ENCODE results near the gene MACROH2A1.
A peak's percentile ranks its signal among the peaks of the same experiment; 100 is the strongest.

Gene MACROH2A1

DNA sequence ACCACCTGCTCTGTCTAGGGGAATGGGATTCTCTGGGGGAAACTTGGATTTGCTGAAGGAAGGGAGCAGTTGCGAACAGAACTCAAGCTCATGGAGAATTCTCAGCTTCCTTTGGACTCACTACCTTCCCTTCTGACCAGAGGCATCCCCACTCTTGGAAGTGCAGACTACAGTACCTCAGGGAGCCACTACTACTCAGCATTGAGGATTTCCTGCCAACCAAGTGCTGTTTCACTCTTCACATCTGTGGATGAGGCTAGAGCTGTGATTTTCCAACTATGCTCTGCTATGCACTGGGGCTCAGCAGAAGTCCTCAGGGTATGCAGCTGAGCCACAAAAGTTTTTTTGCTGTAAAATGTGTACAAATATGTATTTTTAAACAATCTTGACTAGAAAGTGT is 43.9 kb downstream of the MACROH2A1 start:
- no peak for DNase-seq (ENCODE audit: low read depth)

DNA sequence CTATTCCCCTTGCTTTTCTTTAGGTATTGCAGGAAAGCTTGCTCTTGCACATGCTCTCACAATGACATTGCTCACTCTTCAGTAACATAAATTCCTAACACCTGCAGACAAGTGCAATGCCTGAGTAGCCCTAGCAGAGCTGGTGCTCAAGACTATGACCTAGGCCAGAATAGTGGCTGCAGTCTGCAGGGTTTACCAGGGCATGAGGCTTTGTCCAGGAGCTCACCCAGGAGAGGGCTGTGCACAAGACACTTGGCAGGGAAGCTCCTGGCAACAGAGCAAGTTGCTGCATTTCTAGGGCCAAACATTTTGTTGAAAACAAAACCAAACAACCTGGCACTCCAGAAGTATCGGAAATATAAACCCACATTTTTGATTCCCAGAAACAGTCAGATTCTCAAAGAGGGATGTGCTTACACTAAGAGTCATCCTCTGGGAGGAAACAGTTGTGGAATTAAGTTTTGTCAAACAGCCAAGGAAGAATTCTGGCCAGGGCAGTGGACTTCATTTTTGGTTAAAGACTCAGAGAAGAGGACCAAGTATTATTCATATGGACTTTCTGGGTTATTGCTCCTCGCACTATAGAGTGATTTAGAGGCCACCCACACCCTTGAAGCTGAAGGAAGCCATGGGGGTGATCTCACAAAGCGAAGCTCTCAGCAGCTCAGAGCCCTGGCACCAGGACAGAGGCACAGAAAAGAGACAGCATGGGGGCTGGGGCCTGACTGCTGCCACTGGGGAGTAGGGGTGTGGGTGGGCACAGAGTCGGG is 44.9 kb downstream of the MACROH2A1 start:
- peak; percentile 83 for DNase-seq (ENCODE audit: low read depth)

DNA sequence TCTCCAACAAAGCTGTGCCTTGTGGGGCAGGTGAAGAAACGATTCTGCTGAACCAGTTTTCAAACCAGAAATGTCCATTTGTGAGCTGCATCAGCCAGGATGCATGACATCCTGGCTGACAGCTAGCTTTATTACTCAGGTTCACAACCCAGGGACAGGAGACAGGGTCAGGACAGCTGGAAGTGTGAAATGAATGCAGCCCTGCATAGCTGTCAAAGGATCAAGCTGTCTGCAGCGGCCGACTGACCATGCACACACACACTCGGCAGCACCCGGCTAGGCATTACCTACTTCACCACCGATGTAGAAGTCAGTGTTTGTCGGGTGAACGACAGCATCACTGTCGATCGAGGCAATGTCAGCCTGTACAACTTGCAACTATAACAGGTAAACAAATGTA is 48.5 kb downstream of the MACROH2A1 start:
- no peak for DNase-seq (ENCODE audit: low read depth)

DNA sequence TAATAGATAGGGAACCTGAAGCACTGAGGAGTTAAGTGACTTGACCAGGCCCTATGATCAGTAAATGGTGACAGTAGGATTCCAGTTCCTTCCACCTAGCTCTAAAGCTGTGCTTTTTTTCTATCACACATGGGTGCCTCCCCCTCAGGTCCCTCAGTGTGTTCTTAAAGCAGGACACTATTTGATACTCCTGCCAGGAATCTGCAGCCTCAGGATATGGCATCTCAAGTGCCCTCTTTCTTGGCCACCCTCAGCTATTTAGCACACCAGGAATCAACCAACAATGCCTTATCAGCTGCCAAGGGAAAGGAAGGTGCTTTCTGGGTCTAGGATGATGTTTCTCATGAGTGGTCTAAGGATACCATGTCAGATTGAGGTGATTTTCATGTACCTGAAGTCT is 49.1 kb downstream of the MACROH2A1 start:
- DNase-seq (ENCODE audit: low read depth), result no peak

DNA sequence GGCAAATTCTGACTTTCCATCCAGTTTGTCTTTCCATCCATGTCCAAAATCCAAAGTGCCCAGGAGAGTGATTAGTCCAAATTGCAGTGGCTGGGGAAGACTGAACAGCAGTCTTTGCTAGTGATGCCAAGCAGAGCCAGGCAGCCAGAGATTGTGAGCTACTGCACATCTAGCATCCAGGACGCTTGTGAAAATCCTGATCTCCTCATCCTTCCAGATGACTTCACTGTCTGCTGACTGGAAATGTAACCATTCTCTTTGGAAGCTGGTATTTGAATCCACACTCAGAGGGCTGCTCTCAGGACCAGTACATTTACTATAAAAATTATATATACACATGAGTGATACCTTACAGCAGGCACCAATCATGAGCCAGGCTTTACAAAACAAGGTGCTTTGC is 49.6 kb downstream of the MACROH2A1 start:
- no peak for DNase-seq (ENCODE audit: low read depth)

DNA sequence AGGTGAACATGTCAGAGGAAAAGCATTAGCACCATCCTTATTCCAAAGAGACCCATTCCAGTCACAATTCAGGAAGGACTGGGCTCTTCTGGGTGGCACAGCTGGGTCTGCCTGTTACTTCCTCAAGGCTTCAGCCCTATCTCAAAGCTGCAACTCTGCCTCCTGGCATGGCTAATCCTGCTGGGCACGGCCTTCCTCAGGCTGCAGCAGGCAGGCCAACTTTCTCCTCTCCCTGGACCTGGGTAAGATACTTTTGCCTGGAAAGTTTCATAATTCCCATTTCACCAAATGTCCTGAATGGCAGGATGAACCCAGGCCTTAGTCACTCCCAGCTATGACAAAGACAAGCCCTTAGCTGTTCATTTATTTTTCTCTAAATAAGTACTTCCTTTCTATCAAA is 50.1 kb downstream of the MACROH2A1 start:
- no peak for DNase-seq (ENCODE audit: low read depth)

DNA sequence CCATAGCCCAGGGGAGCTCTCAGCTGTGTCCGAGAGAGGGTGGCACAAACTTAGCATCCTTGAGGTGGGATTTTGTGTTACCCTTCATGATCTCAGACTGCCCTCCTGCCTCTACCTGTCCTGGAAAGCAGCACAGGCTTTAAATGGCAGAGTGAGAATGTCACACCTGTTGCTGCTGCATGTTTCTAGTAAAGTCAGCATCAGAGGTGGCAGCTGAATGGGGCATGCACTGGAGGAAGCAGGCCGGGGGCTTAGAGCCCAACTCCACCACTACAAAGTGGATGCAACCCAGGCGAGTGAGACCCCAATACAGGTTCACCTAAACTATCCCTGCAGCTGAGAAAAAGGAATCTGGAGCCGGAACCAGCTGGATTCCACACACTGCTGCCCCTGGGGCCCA is 51.6 kb downstream of the MACROH2A1 start:
- no peak for DNase-seq (ENCODE audit: low read depth)

DNA sequence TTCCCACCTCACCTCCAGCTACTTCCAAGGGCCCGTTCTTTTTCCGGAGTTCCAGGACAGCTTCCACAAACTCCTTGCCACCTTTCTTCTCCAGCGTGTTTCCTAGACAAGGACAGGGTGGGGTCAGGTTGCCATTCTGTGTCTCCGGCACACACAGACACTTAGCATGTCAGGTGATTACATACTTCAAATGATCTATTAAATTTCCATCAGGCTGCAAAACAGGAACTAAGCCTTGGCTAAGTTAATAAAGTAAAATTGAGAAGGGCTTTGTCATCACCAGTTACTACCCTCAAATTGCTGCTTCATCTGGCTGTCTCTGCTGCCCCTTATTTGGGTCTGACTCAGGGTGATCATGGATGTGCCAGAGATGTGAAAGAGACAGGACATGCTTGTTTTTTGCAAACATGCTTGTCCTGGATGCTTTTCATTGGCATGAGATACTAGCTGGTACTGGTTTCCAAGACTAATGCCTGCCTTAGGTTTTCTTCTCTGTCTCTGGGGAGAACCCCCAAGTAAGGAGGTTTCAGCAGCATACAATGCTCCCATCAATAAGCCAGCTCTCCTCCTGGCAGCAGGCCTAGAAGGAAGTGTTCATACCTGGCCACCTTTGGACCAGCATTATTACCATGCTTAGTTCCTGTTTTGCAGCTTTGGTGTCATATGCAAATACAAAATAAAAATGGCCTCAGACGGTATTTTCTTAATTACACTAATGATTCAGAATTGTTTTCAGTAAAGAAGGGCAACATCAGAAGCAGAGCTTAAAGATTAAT is 52.9 kb downstream of the MACROH2A1 start:
- DNase-seq (ENCODE audit: low read depth), result no peak

DNA sequence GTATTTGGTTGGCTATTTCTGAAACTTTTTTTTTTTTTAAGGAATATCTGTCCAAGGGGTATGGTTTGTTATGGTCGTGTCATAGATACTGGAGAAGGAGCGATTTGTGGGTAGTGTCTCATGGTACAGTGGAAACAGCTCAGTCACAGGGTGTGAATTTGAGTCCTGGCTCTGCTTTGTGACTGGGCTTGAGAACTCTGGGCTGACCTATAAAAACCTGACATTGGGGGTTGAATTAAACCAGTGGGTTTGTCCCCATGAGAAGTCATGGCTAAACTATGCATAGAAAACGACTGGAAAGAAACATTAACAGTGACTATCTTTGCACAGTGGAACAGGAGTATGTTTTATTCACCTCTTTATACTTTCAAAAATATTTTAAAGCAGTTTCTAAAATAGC is 54.7 kb downstream of the MACROH2A1 start:
- DNase-seq (ENCODE audit: low read depth), result no peak

DNA sequence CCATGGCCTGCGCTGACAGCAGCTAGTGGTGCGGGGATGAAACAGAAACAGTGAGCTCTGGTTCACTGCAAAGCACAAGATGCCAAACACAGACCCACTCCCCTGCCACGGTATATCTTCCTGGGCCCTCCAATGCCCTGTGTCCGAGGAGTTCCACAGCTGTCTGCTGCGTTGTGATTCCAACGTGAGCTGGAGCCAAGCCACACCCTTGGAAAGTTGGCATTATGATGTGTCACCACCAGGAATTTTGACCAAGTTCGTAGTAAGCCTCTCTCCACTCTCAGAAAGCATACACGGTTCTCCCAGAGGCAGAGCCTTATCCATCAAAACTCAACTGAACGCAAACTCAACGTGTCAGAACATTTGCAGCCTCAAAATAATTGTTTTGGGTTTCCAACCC is 55.6 kb downstream of the MACROH2A1 start:
- DNase-seq (ENCODE audit: low read depth), result no peak

DNA sequence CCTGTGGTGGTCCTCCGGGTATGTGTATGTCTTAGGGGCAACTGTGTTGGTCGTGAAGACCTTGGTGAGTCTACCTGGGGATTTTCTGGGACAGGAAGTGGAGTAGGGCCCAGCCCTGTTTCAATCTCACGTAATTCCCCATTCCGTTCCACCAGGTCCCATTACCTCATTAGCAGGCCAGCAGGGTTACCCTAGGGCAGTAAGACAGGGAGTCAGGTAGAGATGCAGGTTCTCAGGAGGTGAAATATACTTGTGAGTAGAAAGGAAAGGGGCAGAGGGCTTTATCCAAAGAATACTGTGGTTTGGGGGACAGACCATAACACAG is 56.5 kb downstream of the MACROH2A1 start:
- DNase-seq (ENCODE audit: low read depth), result no peak

DNA sequence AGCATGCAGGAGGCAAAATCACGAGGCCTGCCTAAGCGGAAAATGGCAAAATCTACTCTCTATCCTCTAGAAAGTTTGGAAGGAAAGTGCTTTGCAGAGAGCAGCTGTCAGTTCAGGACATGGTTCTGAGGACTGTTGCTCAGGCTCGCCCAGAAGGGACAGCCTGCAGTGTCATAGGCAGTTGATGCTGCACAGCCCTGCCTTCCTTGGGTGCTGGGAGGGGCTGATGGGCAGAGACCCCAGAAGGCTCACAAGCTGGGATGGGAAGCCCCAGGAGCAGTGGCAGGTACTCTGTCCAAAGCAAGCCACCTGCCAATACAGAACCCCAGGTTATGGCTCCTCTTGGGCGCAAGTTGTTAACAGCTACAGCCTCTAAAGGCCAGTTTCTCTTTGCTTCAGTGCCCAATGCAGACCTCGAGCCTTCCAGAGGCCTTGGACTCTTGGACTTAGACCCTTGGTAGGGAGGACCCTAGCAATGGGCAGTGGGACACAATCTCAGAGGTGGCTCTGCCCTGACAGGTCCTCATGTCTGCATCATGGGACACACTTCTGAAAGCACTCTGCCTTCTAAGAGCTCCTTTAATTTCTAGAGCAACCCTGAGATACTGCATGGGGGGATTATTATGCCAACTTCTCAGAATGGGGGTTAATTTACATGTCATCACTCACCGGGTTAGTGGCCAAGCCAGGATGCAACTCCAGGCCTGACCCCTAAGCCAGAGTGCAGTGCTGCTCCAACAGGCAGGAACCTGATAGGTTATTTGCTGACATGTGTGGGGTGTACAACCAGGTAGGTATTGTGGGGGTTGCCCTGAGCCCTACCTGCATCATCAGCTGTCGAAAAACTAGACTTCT is 57.1 kb downstream of the MACROH2A1 start:
- no peak for DNase-seq (ENCODE audit: low read depth)

DNA sequence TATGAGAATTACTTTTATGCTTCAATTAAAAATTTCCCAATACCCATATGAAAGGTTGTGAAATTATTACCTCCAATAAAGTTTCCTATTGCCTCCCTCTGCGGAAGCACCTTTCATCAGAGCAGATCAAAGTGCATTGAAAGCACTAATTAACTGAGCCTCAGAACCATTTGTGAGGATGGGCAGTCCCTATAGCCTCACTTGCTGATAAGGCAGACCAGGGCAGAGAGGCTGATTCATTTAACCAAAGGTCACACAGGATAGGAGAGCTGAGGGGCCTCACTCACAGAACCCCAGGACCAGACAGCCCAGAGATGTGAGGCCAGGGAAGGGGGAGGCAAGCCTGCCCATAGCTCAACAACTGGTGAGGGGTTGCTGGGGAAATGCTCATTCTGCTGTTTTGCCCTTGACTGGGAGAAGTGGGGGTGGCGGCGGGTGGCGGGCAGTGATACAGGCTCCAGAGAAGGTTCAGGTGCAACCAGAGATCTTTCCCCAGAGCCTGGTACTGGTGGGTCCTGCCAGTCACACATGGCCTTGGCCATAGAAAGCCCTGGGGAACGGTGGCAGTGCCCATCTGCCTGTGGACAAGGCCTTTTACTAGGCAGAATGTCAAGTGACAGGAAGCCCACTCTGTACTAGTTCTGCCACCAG is 57.9 kb downstream of the MACROH2A1 start:
- no peak for DNase-seq (ENCODE audit: low read depth)

DNA sequence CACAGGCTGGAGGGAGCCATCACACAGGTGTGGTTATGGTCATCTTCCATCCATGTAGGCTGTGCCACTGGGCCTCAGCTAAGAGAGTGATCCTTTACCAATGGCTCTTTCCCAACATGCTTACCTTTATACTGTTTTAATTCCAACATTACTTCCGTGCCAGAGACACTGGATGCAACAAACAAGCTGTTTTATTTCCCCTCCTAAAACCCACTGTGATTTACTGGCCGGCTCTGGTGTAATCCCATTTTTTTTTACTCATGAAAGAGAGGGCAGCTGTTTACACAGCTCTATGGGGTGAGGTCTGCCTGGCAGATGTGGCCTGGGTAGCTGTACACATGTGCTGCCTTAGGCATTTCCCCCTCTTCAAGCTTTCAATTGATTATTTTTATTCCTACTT is 58.5 kb downstream of the MACROH2A1 start:
- no peak for DNase-seq (ENCODE audit: low read depth)

DNA sequence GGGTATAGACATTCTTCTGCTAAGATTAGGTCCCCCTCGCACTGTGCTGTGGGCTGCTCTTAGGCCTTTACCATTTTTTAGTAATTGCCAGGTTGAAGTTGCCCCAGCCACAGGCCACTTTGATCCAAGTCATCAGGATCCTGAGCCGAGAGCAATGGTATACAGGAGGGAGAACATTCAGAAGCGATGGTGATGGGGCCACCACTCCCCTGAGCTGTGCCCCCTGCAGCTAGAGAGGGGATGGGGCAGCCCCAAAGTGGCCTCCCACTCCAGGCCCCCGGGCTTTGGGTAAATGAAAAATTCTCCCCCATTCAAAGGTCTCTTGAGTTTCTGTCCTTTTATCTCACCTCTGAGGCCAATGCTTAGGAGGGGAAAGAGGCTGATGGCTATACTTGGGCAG is 59.4 kb downstream of the MACROH2A1 start:
- no peak for DNase-seq (ENCODE audit: low read depth)

DNA sequence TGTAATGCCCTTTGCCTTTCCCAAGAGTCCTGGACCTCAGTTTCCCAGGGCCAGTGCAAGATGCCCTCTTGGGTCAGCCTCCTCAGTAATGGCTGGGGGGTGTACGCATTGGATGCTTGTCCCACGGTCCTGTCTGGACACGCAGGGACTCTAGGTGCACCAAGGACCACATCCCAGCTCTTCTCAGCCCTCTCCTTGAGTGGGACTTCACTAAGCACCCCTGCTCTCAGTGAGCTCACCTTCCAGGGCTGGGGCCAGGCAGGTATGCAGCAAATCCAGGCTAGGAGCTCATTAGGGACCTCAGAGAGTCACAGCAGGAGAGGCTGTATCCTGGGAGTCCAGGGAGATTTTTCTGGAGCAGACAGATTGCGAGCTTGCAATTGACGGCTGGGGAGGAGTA is 59.8 kb downstream of the MACROH2A1 start:
- no peak for DNase-seq (ENCODE audit: low read depth)

DNA sequence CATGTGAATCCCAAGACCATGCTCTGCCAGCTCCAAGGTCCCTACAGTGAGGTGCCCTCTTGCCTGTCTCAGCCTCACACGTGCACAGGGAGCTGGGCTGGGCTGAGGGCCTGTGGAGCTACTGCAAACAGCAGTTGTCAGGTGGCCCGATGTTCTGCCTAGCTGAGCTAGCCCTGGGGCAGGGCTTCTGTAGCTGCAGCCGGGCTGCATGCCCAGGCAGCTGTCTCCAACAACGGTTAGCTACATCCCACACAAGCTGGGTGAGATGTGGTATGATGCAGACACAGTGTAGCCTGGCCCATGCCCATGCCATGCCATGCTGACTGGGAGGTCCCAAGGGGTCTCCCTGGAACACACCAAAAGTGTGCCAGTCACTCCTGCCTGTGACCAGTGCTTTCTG is 62.0 kb downstream of the MACROH2A1 start:
- no peak for DNase-seq (ENCODE audit: low read depth)

DNA sequence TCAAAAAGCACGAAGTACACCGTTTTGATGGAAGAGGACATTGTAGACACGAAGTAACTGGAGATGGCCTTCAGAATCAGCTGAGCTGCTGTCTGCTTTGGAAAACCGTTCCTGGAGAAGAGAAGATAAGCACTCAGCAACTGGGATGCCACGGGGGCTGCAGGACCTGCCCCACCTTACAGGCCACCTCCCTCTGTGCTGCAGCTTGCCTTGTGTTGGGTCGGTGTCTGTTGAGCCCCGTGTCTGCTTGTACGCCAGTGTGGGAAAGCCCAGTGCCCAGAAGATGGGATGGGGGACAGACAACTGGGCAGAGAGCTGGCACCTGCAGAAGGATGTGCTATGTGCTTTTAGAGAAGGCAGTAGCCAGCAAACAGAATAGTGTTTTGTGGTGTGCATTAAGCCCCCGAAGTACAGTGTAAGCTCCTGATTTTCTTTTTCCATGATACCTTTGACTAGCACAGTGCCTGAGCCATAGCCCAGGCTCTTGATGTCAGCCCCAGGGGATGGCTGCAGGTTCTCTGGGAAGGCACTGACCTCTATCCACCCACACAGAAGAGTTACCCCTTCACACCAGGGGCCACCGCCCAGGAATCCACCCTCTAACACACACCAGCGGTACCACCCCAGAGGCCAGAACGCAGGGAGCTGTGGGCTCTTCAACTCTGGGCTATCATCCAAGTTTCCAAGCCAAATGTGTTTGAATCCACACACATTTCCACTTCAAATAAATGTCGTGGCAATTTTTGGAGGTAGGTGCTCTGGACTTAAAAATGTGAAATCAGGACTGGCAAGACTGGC is 63.8 kb downstream of the MACROH2A1 start:
- no peak for DNase-seq (ENCODE audit: low read depth)

DNA sequence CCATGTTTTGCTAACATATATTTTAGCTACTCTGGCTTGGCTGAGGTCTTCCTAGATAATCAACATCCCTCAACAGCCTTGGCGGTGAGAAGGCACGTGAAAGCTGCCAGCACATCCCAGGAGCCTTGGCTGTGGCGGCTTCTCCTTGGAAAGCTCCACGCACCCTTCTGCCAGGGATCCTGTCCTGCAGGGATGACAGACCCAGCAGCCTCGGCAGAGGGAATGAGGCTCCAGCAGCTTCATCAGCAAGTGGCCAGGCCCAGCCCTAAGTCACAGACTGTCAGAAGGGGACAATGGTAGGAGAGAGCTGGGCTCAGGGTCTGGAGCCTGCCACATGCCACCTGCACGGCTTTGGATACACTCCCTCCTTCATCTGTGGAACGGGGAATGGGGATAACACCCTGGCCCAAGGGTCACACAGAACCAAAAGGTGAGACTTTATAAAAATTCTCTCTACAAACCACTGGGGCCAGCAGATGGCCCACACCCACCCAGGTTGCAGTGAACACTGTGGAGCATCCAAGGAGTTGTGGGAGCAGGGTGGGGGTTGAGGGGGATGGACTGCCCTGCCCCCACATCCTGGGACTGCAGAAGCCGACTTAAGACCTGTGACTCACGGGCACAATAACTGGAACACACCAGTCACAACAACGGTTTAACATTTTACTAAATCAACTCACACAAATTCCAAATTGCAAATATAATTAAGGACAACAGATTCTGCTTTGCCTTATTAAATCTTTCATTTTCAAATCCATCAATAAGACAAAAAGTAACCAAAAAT is 65.1 kb downstream of the MACROH2A1 start:
- DNase-seq (ENCODE audit: low read depth), result peak; percentile 41

DNA sequence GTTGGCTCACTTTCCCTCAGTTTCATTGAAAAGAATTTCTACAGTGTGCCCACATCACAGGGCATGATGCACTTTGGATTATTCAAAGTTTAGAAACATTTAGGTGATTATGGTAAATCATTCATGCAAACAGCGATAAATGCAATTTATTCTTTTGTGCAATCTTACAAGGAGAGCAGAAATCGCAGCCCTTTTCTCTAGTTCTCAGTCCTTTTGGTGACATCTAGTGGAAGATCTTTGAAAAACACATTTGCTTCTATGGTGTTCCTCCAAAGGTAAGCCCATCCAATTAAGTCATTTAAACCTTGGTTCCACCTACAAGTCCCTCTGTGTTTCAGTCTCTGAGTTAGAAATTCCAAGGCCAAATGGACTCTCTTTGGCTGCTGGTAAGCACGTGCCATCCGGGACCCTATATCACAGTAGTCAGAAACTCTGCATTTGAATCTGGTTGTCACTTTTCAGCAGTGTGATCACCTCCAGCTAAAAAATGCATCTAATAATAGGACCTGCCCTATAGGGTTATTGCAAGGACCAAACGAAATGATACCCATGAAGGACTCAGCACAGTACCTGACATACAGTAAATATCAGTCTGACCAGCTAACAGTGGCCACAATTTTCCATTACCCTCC is 66.4 kb downstream of the MACROH2A1 start:
- peak; percentile 70 for DNase-seq (ENCODE audit: low read depth)
